ENCODE results near the gene RASA4.
"Not testable (repeated sequence)": the region's sequence is repeated elsewhere in the genome, so short reads cannot be mapped to it uniquely, and the experiment has no call there.

RASA4 gene

GRCh38 chr7:102604431-102605145 is 12.0 kb downstream of the RASA4 start:
- not testable (repeated sequence) for DNase-seq

- DNase-seq = not testable (repeated sequence)
Measured at GRCh38 chr7:102602317-102602716, 14.2 kb downstream of the RASA4 start.

- DNase-seq = not testable (repeated sequence)
Measured at GRCh38 chr7:102599699-102600098, 16.9 kb downstream of the RASA4 start.

DNA sequence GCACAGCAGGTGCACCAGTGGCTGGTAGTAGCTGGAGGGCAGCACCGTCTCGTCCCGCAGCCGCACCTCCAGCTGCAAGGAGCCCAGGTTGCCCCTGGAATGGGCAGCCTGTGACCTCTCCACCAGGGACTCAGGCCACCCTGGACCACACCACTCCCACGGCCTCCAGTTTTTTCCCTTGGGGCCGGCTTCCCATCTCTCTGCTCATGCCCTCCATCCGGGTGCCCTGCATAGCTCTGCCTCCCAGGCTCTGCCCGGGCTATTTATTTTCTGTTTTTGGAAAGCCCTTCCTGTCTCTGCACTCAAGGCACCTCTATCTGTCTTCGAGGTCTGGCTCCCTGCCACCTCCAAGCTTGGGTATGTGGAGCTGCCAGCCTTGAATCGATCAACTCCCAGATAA is 20.5 kb downstream of the RASA4 start:
- DNase-seq = not testable (repeated sequence)

DNA sequence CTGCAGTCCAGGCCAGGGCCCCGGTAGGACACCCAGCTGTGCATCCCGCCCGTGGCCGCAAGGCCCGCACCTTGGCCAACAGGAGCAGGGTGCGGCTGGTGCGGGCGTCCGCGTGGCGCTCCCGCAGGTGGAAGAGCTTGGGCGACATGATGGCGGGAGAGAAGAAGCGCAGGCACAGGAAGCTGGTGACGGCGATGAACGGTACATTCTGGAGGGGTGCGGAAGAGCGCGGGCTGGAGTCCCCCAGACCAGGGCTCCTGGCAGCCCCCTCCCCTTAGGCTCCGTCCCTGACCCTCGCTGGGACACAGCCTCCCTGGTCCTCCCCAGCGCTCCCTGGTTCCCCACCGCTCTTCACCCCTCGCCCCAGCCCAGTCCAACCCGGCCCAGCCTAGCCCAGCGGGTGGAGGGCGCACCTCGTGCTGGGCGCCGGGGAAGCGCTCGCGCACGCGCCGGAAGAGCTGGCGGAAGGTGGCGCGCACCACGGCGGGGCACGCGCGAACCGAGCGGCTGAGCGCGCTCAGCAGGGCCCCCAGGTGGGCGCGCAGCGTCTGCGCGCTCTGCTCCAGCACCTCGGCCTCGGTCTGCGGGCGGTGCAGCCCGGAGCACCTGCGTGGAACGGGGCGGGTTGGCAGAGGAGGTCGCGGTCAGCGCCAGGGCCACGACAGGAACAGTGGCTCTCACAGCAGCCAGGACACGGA is 22.8 kb downstream of the RASA4 start:
- not testable (repeated sequence) for DNase-seq

DNA sequence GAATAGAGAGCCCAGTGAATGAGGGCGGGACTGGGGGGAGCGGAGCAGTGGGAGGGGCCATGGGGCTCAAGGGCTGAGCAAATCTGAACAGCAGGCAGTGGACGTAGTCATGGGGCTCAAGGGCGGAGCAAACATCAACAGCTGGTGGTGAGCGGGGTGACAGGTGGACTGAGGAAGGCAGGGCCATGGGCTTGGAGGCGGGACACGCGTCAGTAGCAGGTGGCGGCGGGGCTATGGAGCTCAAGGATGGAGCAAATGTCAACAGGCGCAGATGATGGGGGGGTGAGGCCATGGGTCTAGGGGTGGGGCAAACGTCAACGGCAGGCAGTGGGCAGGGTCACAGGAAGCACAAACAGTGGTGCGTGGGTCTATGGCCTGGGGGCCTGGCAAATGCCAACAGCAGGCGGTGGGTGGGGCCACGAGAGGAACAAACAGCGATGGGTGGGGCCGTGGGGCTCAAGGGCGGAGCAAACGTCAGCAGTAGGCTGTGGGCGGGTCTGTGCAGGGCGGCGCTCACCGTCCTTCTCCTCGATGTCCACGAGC is 24.0 kb downstream of the RASA4 start:
- not testable (repeated sequence) for DNase-seq

GRCh38 chr7:102589857-102590256 is 26.7 kb downstream of the RASA4 start:
- DNase-seq = not testable (repeated sequence)

- not testable (repeated sequence) for DNase-seq
Measured at GRCh38 chr7:102583495-102583894, 33.1 kb downstream of the RASA4 start.

GRCh38 chr7:102581722-102582121 is 34.8 kb downstream of the RASA4 start:
- not testable (repeated sequence) for DNase-seq

- peak; percentile 48 for DNase-seq
Measured at GRCh38 chr7:102578486-102578885, 38.1 kb downstream of the RASA4 start.

- peak; percentile 55 for DNase-seq
Measured at GRCh38 chr7:102577315-102578240, 39.0 kb downstream of the RASA4 start.

DNA sequence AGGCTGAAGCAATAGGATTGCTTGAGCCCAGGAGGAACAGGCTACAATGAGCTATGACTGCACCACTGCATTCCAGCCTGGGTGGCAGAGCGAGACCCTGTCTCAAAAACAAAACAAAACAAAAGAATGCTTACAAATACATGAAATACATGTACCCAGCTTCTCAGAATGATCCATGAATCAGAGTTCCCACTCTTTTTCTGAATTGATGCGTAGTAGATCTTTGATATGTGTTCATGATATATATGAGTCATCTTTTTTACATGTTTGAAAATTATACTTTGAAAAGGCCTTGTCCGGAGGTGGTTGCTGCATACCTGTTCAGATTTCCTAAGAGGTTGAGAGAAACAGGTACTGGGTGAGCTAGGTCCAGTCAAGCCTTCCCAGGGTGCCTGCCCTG is 40.2 kb downstream of the RASA4 start:
- not testable (repeated sequence) for DNase-seq

DNA sequence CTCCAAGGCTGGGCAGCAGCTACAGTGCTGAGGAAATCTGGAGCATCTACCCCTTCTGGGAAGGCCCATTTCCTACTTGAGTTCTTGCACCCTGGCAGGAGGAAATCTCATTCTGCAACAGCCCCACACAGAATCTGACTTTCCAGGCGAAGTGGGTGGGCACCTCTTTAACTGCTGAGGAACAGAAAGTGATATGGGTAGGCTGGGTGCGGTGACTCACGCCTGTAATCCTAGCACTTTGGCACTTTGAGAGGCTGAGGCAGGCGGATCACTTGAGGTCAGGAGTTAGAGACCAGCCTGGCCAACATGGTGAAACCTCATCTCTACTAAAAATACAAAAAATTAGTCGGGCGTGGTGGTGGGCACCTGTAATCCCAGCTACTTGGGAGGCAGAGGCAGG is 41.9 kb downstream of the RASA4 start:
- not testable (repeated sequence) for DNase-seq

DNA sequence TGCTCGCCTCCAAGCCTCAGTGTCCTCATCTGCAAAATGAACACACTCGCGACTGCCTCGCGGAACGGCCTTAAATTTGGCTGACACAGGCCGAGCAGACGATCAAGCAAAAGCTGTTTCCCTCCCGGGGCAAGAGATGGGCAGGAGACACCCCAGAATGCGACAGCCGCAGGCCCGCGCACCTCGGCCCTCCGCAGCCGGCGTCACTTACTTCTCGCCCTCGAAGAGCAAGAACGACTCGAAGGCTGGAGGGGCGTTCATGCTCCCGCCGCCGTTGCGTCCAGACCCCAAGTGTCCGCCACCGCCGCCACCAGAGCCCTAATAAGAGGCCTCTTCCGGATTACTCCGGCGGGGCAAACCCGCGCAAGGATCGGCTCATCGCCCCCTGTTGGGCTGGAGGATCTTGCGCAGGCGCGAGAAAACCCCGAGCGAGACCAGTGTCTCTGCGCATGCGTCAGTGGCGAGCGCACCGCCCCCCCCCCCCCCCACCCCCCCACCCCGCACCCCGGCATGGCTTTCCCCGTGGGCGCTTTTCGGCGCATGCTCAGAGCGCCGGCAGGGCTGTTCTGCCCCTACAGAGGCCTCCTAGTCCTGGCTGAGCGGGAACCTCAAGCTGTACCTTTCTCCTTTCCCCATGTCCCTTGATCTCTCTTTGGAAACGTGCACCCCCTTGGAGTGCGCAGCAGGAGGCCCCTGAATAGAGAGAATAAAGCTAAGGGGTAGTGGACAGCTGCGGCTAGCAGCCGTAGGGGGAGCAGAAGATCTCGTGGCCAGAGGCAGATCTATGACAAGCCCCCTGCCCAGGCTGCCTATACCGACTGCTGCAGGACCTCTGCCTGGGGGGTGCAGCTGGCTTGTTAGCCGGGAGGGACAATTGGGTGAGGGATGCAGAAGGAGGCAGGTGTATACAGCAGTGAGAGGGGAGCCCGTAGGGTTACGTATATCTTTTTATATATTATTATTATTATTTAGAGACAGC is 44.0 kb downstream of the RASA4 start, which contains the start of gene POLR2J3:
POLR2J3 (minus strand) TSS at position 323 of the 979 bp plus-strand sequence; CDS start at position 261, 62 bp downstream.
- DNase-seq = peak; percentile 100

GRCh38 chr7:102568620-102569019 is 47.9 kb downstream of the RASA4 start:
- not testable (repeated sequence) for DNase-seq

- not testable (repeated sequence) for DNase-seq
Measured at GRCh38 chr7:102550808-102551422, 65.6 kb downstream of the RASA4 start, which contains the start of gene SPDYE2. TSS of gene SPDYE2 (plus strand) at chr7:102551226. CDS start at chr7:102553256, 2,030 bp downstream.

GRCh38 chr7:102546353-102546752 is 70.2 kb downstream of the RASA4 start:
- not testable (repeated sequence) for DNase-seq

GRCh38 chr7:102545288-102545687 is 71.3 kb downstream of the RASA4 start:
- not testable (repeated sequence) for DNase-seq

DNA sequence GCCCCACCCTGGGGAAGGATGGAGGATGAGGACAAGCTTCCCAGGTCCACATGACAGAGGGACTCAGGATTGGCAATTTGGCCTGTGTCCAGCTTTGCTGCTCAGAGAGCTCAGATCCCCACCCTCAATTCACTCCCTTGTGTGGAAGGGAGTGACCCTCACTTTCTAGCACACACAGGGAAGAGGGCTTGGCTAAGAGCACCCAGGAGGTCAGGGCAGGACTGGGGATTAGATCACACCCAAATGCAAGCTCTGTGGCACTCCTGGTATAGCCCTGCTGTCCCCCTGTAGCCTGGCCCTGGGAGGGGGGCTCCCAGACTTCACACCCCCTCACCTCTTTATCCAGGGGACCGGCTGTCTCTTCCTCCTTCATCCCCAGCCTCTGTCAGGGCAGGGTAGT is 72.2 kb downstream of the RASA4 start:
- not testable (repeated sequence) for DNase-seq

- DNase-seq = not testable (repeated sequence)
Measured at GRCh38 chr7:102543596-102543995, 73.0 kb downstream of the RASA4 start, which contains the start of gene UPK3BL2. TSS of gene UPK3BL2 (minus strand) at chr7:102543696. CDS start at chr7:102543636, 60 bp downstream.

GRCh38 chr7:102542771-102543170 is 73.8 kb downstream of the RASA4 start:
- DNase-seq = not testable (repeated sequence)

Measured in activated CD8-positive, alpha-beta memory T cell treated with anti-CD3 and anti-CD28 coated beads, Interleukin-2, amount 50 U/mL, for 48 hours (primary cell).